Duodenal mucosa (tissue), 2 donors: ENCODE measurements around the gene FLYWCH1.
A peak's percentile ranks its signal among the peaks of the same experiment; 100 is the strongest.
"Not testable (repeated sequence)": the region's sequence is repeated elsewhere in the genome, so short reads cannot be mapped to it uniquely, and the experiment has no call there.

Experiments used
- H3K27ac ChIP-seq: one replicate; pipeline ENCODE4 v1.7.0; 2013; ENCODE audit warnings: low read depth, low read length
- H3K27me3 ChIP-seq, 2 donors: one replicate each; pipeline ENCODE4 v1.7.0; 2013; ENCODE audit warnings: low read length in 2 of 2, control low read depth in 1 of 2; ENCODE audit not compliant: insufficient read depth in 2 of 2, control insufficient read depth in 1 of 2
- H3K36me3 ChIP-seq, 2 donors: one replicate each; pipeline ENCODE4 v1.7.0; 2013; ENCODE audit warnings: low read length in 2 of 2, control low read depth in 1 of 2; ENCODE audit not compliant: insufficient read depth in 2 of 2, control insufficient read depth in 1 of 2
- H3K4me1 ChIP-seq, 2 donors: one replicate each; pipeline ENCODE4 v1.7.0; 2013; ENCODE audit warnings: low read length in 2 of 2, control low read depth in 1 of 2; ENCODE audit not compliant: insufficient read depth in 2 of 2, control insufficient read depth in 1 of 2
- H3K4me3 ChIP-seq, 2 donors: one replicate each; pipeline ENCODE4 v1.7.0; 2013; ENCODE audit warnings: low read length in 2 of 2, low read depth in 1 of 2
- H3K9ac ChIP-seq, 2 donors: one replicate each; pipeline ENCODE4 v1.7.0; 2013; ENCODE audit warnings: low read length in 2 of 2, low read depth in 1 of 2
- H3K9me3 ChIP-seq, 2 donors: one replicate each; pipeline ENCODE4 v1.7.0; 2013; ENCODE audit warnings: low read length in 2 of 2, control low read depth in 1 of 2; ENCODE audit not compliant: control insufficient read depth in 1 of 2

Gene FLYWCH1

GRCh38 chr16:2927010-2927646 is 15.4 kb downstream of the FLYWCH1 start:
- Histone ChIP-seq H3K4me1 (peaks cover 0 to 4% of the 10 kb centered on the region in 2 donors), H3K36me3 (peaks cover 0 to 15% of the 10 kb centered on the region in 2 donors), H3K9ac (no peak overlapping the region), H3K27ac (no peak overlapping the region), H3K27me3 (no peaks in the 10 kb centered on the region), H3K9me3 (no peaks in the 10 kb centered on the region), H3K4me3 (peak overlapping the region; percentile 34 to 44)

DNA sequence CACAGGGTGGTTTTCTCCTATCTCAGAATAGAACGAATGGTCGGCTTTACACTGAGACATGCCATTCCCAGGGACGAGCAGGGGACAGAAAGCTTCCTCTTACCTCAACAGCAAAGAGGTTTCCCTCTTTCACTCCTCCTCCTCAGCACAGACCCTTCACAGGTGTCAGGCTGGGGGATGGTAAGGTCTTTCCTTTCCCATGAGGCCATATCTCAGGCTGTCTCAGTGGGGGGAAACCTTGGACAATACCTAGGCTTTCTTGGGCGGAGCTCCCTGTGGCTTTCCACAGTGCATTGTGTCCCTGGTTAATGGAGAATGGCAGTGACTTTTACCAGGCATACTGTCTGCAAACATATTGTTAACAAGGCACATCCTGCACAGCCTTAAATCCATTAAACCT is 16.4 kb downstream of the FLYWCH1 start:
- not testable (repeated sequence) for H3K9ac ChIP-seq, H3K27me3 ChIP-seq
- peaks cover 0 to 14% of the 10 kb centered on the region in 2 donors for H3K36me3 ChIP-seq

DNA sequence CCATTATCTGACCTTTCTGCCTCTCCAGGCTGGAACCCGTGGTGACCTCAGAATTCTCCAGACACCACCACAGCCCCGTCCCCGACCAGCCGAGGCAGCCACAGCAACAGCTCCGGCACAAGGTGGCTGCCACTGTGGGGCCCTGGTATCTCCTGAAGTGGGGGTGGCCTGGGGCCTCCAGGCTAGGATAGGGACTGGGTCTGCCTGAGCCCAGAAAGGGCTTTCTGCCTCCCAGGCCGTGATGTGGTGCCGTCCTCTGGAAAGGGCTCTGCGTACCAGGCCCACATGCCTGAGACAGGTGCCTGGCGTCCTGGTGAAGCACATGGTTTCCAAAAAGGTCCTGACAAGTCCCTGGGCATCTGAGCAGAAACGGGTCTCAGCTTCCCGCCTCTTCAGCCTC is 17.1 kb downstream of the FLYWCH1 start:
- H3K9me3 ChIP-seq: no peaks in the 10 kb centered on the region
- H3K27me3 ChIP-seq: no peaks in the 10 kb centered on the region
- peaks cover 0 to 4% of the 10 kb centered on the region in 2 donors for H3K4me1 ChIP-seq
- H3K4me3 ChIP-seq: no peak overlapping the region
- no peak overlapping the region for H3K27ac ChIP-seq
- no peak overlapping the region for H3K9ac ChIP-seq
- peaks cover under 1 to 19% of the 10 kb centered on the region in 2 donors for H3K36me3 ChIP-seq

More for the DNA sequence above, 16.4 kb downstream of the FLYWCH1 start:
- not testable (repeated sequence) for H3K4me1 ChIP-seq, H3K27ac ChIP-seq, H3K4me3 ChIP-seq, H3K9me3 ChIP-seq

GRCh38 chr16:2929693-2930092 is 18.0 kb downstream of the FLYWCH1 start:
- Histone ChIP-seq H3K9me3 (no peaks in the 10 kb centered on the region), H3K36me3 (peaks cover 4 to 28% of the 10 kb centered on the region in 2 donors), H3K27ac (no peak overlapping the region), H3K9ac (no peak overlapping the region), H3K4me1 (peaks cover 0 to 4% of the 10 kb centered on the region in 2 donors), H3K27me3 (no peaks in the 10 kb centered on the region), H3K4me3 (no peak overlapping the region)

GRCh38 chr16:2930236-2930635 is 18.5 kb downstream of the FLYWCH1 start:
- Histone ChIP-seq H3K4me1 (peaks cover 0 to 4% of the 10 kb centered on the region in 2 donors), H3K36me3 (peaks cover 4 to 28% of the 10 kb centered on the region in 2 donors), H3K4me3 (no peak overlapping the region), H3K9ac (no peak overlapping the region), H3K9me3 (no peaks in the 10 kb centered on the region), H3K27ac (no peak overlapping the region), H3K27me3 (no peaks in the 10 kb centered on the region)

DNA sequence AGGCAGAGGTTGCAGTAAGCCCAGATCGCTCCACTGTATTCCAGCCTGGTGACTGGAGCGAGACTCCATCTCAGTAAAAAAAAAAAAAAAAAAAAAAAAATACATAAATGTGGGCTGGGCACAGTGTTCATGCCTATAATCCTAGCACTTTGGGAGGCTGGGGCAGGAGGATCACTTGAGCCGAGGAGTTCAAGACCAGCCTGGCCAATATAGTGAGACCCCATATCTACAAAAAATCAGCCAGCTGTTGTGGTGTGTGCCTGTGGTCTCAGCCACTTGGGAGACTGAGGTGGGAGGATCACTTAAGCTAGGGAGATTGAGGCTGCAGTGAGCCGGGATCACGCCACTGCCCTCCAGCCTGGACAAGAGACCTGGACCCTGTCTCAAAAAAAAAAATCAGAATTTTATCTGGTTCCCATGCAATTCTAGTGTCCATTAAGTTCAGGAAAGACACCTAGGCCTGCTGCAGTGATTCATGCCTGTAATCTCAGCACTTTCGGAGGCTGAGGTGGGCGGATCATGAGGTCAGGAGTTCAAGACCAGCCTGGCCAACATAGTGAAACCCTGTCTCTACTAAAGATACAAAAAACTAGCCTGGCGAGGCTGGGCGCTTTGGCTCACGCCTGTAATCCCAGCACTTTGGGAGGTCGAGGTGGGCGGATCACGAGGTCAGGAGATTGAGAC is 19.6 kb downstream of the FLYWCH1 start:
- not testable (repeated sequence) for H3K4me3 ChIP-seq, H3K9ac ChIP-seq, H3K9me3 ChIP-seq, H3K27me3 ChIP-seq, H3K27ac ChIP-seq, H3K4me1 ChIP-seq
- H3K36me3 ChIP-seq: peaks cover 4 to 34% of the 10 kb centered on the region in 2 donors

- H3K36me3 ChIP-seq: peaks cover 4 to 51% of the 10 kb centered on the region in 2 donors
- no peaks in the 10 kb centered on the region for H3K9me3 ChIP-seq
- H3K27me3 ChIP-seq: no peaks in the 10 kb centered on the region
- H3K4me1 ChIP-seq: no peaks in the 10 kb centered on the region
- no peak overlapping the region for H3K27ac ChIP-seq
- no peak overlapping the region for H3K4me3 ChIP-seq
- H3K9ac ChIP-seq: no peak overlapping the region
Measured at GRCh38 chr16:2933136-2933535, 21.4 kb downstream of the FLYWCH1 start.

- Histone ChIP-seq H3K36me3 (peaks cover 4 to 54% of the 10 kb centered on the region in 2 donors), H3K27ac (no peak overlapping the region), H3K9me3 (no peaks in the 10 kb centered on the region), H3K4me1 (no peaks in the 10 kb centered on the region), H3K27me3 (no peaks in the 10 kb centered on the region), H3K4me3 (no peak overlapping the region), H3K9ac (no peak overlapping the region)
Measured at GRCh38 chr16:2933701-2934100, 22.0 kb downstream of the FLYWCH1 start.

DNA sequence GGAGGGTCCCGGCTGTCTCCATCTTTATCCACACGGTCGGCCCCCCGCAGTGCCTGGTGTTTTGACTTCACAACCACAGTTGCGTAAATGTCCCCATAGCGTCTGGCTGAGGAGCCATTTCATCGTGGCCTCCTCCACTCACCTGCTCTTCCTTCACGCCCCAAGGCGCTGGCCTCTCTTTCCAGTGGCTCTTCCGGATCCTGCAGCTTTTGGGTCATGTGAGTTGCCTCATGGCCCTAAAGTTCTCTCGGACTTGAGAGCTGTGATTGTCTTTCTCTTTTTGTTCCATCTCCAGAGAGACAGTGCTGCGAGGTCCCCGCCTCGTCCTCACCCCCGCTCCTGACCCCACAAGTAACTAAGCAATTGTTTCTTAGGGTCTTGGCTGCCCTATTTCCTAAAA is 22.7 kb downstream of the FLYWCH1 start:
- H3K9ac ChIP-seq: no peak overlapping the region
- peaks cover 4 to 62% of the 10 kb centered on the region in 2 donors for H3K36me3 ChIP-seq
- no peaks in the 10 kb centered on the region for H3K9me3 ChIP-seq
- H3K27me3 ChIP-seq: no peaks in the 10 kb centered on the region
- H3K27ac ChIP-seq: no peak overlapping the region
- H3K4me3 ChIP-seq: no peak overlapping the region
- no peaks in the 10 kb centered on the region for H3K4me1 ChIP-seq

GRCh38 chr16:2936436-2937011 is 24.8 kb downstream of the FLYWCH1 start:
- no peak overlapping the region for H3K4me3 ChIP-seq
- peaks cover 11 to 69% of the 10 kb centered on the region in 2 donors for H3K36me3 ChIP-seq
- H3K9me3 ChIP-seq: no peaks in the 10 kb centered on the region
- no peak overlapping the region for H3K9ac ChIP-seq
- no peaks in the 10 kb centered on the region for H3K4me1 ChIP-seq
- H3K27me3 ChIP-seq: no peaks in the 10 kb centered on the region
- no peak overlapping the region for H3K27ac ChIP-seq
